Middle frontal gyrus (tissue), 1 donor: ENCODE measurements around the gene CLIC3.

ENCODE experiments used
- DNase-seq: peaks from one replicate; pipeline ENCODE4 v3.0.0-alpha.2; 2015; ENCODE audit warnings: low spot score; ENCODE audit errors: extremely low spot score

CLIC3 gene

GRCh38 chr9:136952876-136953770, 43.2 kb downstream of the CLIC3 start:
- DNase-seq, result no peak

- DNase-seq, result no peak
These were observed 44.0 kb downstream of the CLIC3 start for GRCh38 chr9:136952321-136952850.

DNA sequence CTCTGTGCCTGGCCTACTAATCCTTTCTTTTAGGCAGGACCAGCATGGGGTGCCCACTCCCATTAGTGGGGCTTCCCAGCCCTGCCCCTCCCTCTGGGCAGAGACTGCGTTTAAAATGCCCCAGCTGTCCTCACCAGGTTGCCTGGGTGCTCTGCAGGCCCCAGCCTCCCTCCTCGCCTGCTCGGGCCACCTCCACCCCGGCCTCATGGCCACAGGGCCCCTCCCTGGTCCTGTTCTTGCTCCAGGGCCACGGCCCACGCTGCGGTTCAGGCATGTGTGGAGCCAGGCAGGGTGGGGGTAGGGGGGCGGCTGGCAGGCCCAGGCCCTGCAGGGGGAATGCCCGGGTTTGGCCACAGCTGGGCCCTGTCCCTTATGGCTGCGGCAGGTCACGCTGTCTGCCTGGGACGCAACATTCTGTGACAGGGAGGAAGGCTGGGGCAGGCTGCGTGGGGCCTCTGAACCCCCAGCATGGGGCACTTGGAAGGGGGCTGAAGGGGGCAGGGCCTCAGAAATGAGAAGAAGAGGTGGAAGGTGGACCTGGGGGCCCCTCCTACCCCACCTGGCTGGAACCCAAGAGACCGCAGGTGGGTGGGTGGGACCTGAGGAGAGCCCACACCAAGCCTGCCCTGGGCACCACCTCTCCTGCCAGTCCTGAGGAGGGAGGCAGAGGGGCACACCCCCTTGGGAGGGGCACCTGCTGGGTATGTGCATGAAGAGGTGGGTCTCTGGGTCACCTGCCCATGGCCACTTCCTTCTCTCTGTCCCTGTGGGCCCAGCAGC, 44.6 kb downstream of the CLIC3 start, which contains the start of gene LCN12:
TSS of gene LCN12 (plus strand) at position 733 of the 780 bp plus-strand sequence. CDS start 55 bp downstream, outside the sequence.
- no peak for DNase-seq

DNA sequence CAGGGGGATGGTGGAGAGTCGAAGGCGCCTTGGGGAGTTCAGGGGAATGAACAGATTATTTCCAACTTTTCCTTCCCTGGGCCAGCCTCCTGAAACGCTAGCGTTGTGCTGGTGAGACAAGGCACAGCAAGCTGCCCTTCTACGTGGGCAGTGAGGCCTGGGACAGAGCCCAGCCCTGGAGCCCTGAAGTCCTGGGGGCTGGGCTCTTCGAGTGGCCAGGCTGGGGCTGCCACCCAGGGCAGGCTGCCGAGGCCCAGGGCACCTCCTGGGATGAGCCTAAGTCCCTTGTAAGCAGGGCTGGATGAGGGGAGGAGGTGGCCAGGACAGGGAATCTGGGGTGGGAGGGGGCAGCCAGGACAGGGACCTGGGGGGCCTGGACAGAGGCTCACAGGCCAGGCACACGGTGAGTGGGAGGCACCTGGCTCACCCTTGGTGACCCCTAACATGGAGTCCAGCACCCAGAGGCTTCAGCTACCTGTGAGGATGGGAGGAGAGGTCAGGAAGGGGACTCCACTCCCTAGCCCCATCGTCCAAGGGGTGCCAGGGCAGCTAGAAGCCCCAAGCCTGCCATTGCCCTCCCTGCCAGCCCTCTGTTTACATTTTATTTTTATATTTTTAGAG, 45.6 kb downstream of the CLIC3 start:
- DNase-seq, result no peak

DNA sequence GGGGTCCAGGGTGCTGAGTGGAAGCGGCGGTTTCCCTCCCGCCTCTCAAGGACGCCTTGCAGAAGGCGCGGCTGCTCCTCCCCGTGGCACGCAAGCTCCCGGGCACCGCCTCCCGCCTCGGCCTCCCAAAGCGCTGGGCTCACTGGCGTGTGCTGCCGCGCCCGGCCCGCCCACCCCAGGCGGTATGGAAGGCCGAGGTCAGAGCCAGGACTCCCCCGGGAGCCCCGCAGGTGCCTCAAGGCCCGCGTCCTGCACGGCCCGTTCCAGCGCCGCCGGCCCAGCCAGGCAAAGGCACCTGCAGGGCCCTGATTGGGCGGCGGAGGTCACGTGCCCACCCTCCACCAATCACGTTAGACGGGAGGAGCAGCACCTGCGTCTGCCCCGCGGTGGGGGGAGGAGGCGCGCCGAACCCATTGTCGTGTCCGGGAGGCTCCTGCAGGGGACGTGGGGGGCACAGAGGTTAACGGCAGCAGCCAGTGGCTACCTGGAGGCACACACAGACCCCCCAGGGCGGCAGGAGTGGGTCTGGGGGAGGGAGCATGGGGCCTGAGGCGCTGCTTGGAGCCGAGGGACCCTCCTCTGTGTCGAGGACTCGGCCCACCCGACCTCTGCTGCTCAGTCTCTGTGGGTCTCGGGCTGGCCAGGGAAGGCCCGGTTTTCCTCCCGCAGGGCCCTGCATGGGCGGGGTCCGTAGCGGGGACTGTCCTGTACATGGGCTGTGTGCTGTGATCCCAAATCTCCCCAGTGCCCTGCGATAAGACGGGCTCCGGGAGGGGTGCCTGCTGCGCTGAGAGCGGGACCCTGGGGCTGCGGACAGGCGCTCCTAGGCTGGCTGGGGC, 46.3 kb downstream of the CLIC3 start:
- peak; percentile 88 for DNase-seq

DNA sequence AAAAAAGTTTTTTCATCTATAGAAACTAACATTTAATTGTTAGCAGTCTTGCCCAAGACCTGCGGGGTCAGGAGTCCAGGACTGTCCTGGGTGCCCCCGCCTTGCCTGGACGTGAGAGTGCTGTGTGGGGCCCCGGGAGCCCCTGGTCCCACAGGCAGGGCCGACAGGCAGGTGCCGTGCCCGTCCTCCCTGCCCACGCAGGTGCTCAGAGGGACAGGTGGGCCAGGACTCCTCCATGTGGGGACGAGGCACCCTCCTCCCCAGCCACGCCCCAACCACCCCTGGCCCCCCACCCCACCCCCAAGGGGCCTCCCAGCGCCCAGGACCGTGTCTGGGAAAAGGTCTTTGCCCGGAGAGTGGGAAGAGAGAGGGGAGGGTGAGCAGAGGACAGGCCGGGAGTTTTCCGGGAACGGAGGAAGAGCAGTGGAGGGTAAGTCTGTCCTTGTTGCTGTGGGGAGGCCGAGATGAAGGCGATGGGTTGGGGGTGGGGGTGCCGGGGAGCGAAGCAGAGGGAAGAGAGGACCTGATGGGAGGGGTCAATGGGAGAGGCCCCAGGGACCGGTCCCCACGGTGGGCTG, 47.0 kb downstream of the CLIC3 start:
- DNase-seq, result no peak

DNA sequence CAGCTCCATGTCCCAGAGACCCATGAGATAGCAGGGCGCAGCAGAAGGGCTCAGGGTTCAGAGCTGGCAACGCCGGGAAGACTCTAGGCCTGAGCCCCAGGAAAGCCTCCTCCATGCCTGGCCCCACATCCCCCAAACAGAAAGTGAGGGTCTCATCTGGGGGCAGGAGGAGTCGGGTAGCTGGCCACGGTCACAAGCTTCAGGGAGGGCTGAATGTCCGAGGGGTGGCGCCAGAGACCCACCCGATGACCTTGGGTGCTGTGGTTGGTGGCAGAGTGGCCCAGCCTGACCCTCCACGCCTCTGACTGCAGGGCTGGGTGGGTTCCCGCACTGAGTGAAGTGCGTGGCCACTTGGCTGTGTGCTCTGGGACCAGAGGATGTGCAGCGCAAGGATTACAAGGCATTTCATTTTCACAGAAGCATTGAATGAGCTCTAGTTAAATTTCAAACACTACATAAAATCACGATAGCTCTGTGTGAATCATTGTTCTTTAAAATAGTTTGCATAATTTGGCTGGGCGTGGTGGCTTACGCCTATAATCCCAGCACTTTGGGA, 48.3 kb downstream of the CLIC3 start:
- no peak for DNase-seq

DNA sequence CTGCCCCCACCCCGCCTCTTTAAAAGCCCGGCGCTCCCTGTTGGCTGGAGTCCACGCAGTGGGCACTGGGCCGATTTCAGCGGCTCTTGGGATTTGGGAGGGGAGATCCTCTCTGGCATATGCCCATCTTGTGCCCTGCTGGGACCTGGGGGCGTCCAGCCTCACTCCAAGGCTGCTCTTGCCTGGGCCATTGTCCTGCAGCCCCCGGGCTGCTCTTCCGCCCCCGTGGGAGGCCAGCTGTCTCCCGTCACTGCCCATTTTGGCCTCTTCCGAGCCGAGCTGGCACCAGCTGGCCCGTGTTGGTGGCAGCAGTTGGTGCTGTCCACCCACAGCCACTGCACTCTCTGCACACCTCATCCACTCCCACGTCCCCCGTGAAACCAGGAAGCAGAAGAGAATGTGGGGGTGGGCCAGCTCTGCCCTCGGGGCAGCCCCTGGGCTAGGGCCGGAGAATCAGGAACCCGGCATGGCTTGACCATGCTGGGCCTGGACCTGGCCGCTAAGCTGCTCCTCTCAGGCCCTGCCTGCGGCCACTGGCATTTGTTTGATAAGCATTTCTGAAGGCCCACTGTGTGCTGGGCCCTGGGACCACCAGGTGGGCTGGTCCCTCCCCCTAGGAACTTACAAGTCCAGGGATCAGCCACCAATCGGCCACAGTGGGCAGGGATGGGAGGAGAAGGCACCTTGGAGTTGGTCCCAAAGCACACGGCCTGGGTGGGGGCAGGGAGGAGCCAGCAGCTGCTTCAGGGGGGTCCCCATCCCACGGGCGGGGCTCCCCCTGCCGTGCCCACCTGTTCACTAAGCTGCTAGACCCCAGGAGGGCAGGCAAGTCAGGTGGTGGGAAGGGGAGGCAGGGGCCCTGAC, 49.1 kb downstream of the CLIC3 start:
- DNase-seq, result no peak

GRCh38 chr9:136946228-136947027, 49.9 kb downstream of the CLIC3 start:
- no peak for DNase-seq

DNA sequence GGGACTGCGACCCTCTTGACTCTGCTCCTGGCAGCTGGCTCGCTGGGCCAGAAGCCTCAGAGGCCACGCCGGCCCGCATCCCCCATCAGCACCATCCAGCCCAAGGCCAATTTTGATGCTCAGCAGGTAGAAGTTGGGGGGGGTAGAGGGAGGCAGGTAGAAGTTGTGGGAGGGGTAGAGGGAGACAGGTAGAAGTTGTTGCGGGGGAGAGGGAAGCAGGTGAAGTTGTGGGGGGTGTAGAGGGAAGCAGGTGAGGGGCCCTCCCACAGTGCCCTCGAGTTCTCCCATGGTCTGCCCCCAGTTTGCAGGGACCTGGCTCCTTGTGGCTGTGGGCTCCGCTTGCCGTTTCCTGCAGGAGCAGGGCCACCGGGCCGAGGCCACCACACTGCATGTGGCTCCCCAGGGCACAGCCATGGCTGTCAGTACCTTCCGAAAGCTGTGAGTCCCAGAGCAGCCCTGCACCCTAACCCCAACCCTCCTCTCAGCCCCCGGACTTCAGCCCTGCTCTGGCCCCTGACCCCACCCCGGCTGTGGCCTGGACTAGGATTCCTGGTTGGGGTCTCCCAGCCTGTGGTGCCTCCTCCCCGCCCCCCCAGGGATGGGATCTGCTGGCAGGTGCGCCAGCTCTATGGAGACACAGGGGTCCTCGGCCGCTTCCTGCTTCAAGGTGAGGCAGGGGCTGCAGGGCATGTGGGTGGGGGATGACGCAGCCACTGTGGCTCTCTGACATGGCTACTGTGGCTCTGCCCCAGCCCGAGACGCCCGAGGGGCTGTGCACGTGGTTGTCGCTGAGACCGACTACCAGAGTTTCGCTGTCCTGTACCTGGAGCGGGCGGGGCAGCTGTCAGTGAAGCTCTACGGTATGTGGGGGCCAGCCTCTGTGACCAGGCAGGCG, 50.8 kb downstream of the CLIC3 start:
- DNase-seq, result no peak
